Measurements from ENCODE around the gene FGFBP3. TPM values are rescaled to one million over a fixed set of nuclear protein-coding genes. Genes with fewer than 3 reads are reported as not detected.
A peak's percentile ranks its signal among the peaks of the same experiment; 100 is the strongest.

The FGFBP3 gene
- polyA plus RNA-seq, 1 experiment, result 0.22 TPM

- ChIA-PET CTCF (interaction anchor here (0.9 to 1.2 kb wide), 2 partner anchors 10 to 23 kb away, joined by 3 to 4 read pairs; no protein-coding TSS in a partner anchor), POLR2A (no interaction called here)
- no peak for DNase-seq (ENCODE audit: low read depth)
- no peak overlapping the region for H3K4me3 ChIP-seq (ENCODE audit: low read depth, low read length)
- no peaks in the 10 kb centered on the region for H3K27me3 ChIP-seq (ENCODE audit: control insufficient read depth, insufficient read depth, low read length)
- H3K36me3 ChIP-seq (ENCODE audit: control insufficient read depth, insufficient read depth, low read length), result no peaks in the 10 kb centered on the region
- TF ChIP-seq CTCF (IDR thresholded peaks at IDR 0.05; ENCODE audit: insufficient read depth, low read depth, low read length), result no peak
Measured at GRCh38 chr10:91930939-91931338, 21.7 kb upstream of the FGFBP3 start.

- H3K27me3 ChIP-seq (ENCODE audit: control insufficient read depth, insufficient read depth, low read length), result no peaks in the 10 kb centered on the region
- no peaks in the 10 kb centered on the region for H3K36me3 ChIP-seq (ENCODE audit: control insufficient read depth, insufficient read depth, low read length)
- ChIA-PET CTCF (interaction anchor here (1.0 kb wide), 1 partner anchor 9 kb away, joined by 5 read pairs; no protein-coding TSS in a partner anchor), POLR2A (interaction anchor here (0.6 kb wide), 1 partner anchor 35 kb away, joined by 5 read pairs; no protein-coding TSS in a partner anchor)
- H3K4me3 ChIP-seq (ENCODE audit: low read depth, low read length), result peak overlapping the region; percentile 95
- DNase-seq (ENCODE audit: low read depth), result no peak
- TF ChIP-seq CTCF (IDR thresholded peaks at IDR 0.05; ENCODE audit: insufficient read depth, low read depth, low read length), result no peak
Measured at GRCh38 chr10:91925022-91925320, 15.7 kb upstream of the FGFBP3 start.

GRCh38 chr10:91924212-91925021, 15.1 kb upstream of the FGFBP3 start:
- CTCF ChIA-PET, result interaction anchor here (0.7 to 1.5 kb wide), 6 partner anchors 9 to 16 kb away, joined by 3 to 11 read pairs (median 4); no protein-coding TSS in a partner anchor

GRCh38 chr10:91923371-91924211, 14.3 kb upstream of the FGFBP3 start, which contains the start of gene BTAF1:
TSS of gene BTAF1 (plus strand) at chr10:91923770. CDS start at chr10:91924077, 307 bp downstream.
- peak; percentile 67 for DNase-seq (ENCODE audit: low read depth)
- ChIA-PET CTCF (interaction anchor here (0.7 to 1.5 kb wide), 5 partner anchors 9 to 16 kb away, joined by 3 to 11 read pairs (median 4); no protein-coding TSS in a partner anchor), POLR2A (interaction anchor here (0.7 to 1.0 kb wide), 2 partner anchors 15 to 410 kb away, joined by 4 read pairs; no protein-coding TSS in a partner anchor)
- Histone ChIP-seq H3K36me3 (ENCODE audit: control insufficient read depth, insufficient read depth, low read length) (no peaks in the 10 kb centered on the region), H3K4me3 (ENCODE audit: low read depth, low read length) (peak within 1 kb of the TSS; percentile 95), H3K27me3 (ENCODE audit: control insufficient read depth, insufficient read depth, low read length) (no peaks in the 10 kb centered on the region)
- TF ChIP-seq CTCF (IDR thresholded peaks at IDR 0.05; ENCODE audit: insufficient read depth, low read depth, low read length), result no peak

More at GRCh38 chr10:91924212-91925021, 15.1 kb upstream of the FGFBP3 start:
- no peak for TF ChIP-seq CTCF (IDR thresholded peaks at IDR 0.05; ENCODE audit: insufficient read depth, low read depth, low read length)
- POLR2A ChIA-PET, result interaction anchor here (0.6 to 1.0 kb wide), 2 partner anchors 14 to 34 kb away, joined by 4 to 5 read pairs; no protein-coding TSS in a partner anchor
- Histone ChIP-seq H3K27me3 (ENCODE audit: control insufficient read depth, insufficient read depth, low read length) (no peaks in the 10 kb centered on the region), H3K4me3 (ENCODE audit: low read depth, low read length) (peak overlapping the region; percentile 95), H3K36me3 (ENCODE audit: control insufficient read depth, insufficient read depth, low read length) (no peaks in the 10 kb centered on the region)
- DNase-seq (ENCODE audit: low read depth), result no peak

GRCh38 chr10:91919651-91920050, 10.4 kb upstream of the FGFBP3 start:
- TF ChIP-seq CTCF (IDR thresholded peaks at IDR 0.05; ENCODE audit: insufficient read depth, low read depth, low read length), result no peak
- ChIA-PET POLR2A (no interaction called here), CTCF (no interaction called here)
- Histone ChIP-seq H3K36me3 (ENCODE audit: control insufficient read depth, insufficient read depth, low read length) (no peaks in the 10 kb centered on the region), H3K27me3 (ENCODE audit: control insufficient read depth, insufficient read depth, low read length) (no peaks in the 10 kb centered on the region), H3K4me3 (ENCODE audit: low read depth, low read length) (no peak overlapping the region)
- no peak for DNase-seq (ENCODE audit: low read depth)
